NCI-H526 treated with DMSO at 0.1 percent for 48 hours (cell line): Measurements from ENCODE around the gene ITPRIPL1.

Experiments
- DNase-seq: peaks from one replicate; lab custom pipeline; 2025; lab: John Stamatoyannopoulos, UW

ITPRIPL1 gene

DNA sequence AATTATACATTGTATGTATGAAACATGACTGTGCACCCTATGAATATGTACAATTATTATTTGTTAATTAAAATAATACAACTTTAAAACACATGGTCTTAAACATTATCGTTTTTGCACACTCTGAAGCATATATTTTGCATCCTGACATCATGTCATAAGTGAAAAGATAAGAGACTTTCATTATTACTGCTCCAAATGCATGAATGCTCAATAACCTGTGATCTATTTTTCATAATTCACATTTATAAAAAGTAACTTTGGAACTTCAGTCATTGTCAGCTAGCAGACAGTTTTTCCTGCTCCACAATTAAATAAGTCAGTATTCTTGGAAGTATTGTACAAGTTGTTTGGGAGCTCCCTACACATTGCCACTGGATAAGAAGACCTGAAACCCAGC, 1.3 kb upstream of the ITPRIPL1 start:
- no peak for DNase-seq

- no peak for DNase-seq
Measured at GRCh38 chr2:96324721-96325040, 436 bp upstream of the ITPRIPL1 start.

DNA sequence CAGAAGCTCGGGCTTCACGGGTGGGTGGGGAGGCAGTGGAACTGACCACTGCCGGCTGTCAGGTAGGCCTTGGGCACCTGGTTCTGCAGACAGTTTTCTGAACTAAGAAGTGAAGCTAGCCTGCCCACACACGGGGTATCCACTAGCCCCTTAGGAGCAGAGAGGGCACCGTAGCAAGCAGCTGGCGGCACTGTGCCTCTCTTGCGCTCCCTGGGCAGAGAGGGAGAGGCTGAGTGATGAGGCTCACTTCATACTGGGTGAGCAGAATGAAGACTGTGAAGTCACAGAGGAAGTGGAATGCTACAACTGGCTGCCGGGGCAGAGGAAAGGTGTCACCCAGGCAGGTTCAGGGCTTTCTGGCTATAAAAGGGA, 753 bp downstream of the ITPRIPL1 start:
- no peak for DNase-seq

GRCh38 chr2:96326564-96326963, 1.4 kb downstream of the ITPRIPL1 start:
- DNase-seq = no peak

DNA sequence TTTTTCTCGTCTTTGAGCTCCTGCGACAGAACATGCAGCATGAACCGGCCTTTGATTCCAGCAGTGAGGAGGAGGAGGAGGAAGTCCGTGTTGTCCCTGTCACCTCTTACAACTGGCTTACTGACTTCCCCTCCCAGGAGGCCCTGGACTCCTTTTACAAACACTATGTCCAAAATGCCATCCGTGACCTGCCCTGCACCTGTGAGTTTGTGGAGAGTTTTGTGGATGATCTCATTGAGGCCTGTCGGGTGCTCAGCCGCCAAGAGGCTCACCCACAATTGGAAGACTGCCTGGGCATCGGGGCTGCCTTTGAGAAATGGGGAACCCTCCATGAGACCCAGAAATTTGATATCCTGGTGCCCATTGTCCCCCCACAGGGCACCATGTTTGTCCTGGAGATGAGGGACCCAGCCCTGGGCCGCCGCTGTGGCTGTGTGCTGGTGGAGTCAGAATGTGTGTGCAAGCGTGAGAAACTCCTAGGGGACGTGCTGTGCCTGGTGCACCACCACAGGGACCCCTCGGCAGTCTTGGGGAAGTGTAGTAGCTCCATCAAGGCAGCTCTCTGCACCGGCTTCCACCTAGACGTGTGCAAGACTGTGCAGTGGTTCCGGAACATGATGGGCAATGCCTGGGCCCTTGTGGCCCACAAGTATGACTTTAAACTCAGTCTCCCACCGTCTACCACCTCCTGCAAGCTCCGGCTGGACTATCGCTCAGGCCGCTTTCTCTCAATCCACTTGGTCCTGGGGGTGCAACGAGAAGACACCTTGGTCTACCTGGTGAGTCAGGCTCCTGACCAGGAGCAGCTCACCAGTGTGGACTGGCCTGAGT, 2.1 kb downstream of the ITPRIPL1 start:
- no peak for DNase-seq

- no peak for DNase-seq
Measured at GRCh38 chr2:96329456-96329855, 4.3 kb downstream of the ITPRIPL1 start.

GRCh38 chr2:96329874-96330273, 4.8 kb downstream of the ITPRIPL1 start:
- DNase-seq = no peak

DNA sequence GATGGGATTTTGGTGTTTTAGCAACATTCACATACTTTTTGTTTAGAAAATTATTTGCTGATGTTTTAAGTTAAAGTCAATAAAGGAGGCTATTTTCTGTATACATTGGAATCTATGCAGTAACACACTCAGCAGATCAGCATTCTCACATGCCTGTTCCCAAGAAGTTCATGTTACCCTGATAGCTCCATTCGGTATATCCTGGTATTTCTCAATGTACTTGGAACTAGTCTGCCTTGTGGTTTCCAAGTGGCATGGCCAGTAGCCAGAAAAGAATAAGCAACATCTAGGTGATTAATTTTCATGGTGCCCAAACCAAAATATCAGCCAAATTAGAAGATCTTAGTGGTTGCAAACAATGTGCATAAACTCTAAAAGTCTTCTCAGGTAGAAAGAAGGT, 5.3 kb downstream of the ITPRIPL1 start:
- DNase-seq = no peak

DNA sequence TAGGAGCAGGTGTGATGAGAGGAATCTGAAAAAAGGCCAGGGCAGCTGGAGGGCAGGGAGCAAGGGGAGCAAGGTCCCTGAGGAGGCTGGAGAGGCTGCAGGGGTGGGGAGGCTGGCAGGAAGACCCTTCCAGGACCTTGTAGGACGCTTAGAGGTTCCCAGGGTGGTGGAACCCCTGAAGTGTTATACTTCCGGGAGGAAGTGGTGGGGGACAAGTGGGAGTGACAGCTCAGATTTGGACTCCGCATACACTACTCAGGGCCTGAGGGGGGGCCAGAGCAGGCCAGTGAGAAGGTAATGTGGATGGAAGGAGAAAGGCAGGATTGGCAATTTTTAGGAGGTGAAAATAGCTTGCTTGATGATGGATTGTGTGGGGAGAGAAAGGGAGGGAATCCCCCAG, 8.6 kb downstream of the ITPRIPL1 start:
- DNase-seq = no peak

DNA sequence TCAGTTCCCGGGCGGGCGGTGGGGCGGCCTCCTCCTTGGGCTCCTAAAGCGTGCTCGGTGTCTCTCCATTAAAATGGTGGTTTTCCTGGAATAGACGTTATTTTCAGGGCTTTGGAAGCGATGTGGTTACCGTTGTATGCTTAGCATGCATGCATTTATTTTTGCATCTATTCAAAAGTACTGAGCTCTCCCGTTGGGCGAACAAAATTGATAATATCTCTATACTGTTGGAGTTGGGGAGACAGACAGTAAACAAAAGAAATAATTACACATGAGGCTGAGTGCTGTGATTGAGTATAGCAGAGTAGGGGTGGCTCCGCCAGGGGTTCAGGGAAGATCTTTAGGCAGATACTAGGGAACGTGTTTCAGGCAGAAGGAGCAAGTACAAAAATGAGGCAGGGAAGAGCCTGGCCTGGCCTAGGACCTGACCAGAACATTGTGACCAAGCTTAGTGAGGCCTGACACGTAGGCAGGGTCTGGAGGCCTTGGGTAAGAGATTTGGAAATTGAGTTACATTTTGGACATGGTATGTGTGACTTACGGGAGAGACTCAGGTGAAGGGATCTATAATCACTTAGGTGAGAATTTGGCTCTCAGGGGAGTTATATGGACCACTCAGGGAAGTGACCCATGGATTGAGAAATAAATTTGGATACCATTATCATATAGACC, 11.1 kb downstream of the ITPRIPL1 start:
- no peak for DNase-seq

- no peak for DNase-seq
Measured at GRCh38 chr2:96336873-96337272, 11.8 kb downstream of the ITPRIPL1 start.

DNA sequence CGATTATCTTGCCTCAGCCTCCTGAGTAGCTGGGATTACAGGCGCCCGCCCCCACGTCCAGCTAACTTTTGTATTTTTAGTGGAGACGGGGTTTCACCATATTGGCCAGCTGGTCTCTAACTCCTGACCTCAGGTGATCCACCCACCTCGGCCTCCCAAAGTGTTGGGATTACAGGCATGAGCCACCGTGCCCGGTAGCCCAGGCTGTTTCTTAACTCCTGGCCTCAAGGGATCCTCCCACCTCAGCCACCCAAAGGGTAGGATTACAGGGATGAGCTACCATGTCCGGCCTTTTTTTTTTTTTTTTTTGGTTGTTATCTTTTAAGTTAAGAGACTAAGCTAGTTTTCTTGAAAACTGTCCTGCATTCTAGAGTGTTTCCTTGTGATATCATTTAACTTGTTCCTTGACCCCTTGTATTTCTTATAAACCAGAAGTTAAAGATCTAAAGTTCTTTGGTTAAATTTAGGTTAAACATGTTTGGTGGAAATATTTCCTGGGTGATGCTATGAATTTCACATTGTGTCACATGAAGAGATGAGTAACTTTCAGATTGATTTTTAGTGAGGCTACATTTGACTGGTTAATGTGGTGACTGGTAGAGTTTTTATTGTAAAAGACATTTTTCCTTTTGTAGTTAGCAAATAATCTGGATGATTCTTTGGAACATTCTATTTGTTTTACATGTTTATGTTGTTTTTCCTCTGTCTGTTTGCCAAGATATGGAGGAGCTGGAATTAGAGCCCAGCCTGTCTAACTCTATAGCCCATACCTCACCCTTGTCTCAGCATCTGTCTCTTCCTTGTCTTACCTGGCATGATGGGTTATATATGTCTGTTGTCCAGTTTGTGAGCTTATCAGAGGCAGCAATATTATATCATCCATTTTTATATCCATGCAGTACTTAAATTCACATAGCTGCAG, 15.6 kb downstream of the ITPRIPL1 start:
- DNase-seq = no peak

DNA sequence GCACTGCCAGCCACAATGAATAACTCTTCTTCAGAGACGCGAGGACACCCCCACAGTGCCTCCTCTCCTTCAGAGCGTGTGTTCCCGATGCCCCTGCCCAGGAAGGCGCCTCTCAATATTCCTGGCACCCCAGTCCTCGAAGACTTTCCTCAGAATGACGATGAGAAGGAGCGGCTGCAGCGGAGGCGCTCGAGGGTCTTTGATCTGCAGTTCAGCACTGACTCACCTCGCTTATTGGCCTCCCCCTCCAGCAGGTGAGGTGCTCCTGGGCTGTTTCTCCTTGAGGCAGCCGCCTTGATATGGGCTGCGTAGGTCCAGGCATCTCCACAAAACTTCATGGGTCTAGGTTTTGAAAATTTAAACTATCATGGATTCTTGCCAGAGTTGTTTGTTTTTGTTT, 16.5 kb downstream of the ITPRIPL1 start:
- no peak for DNase-seq

GRCh38 chr2:96342085-96342484, 17.0 kb downstream of the ITPRIPL1 start:
- no peak for DNase-seq

DNA sequence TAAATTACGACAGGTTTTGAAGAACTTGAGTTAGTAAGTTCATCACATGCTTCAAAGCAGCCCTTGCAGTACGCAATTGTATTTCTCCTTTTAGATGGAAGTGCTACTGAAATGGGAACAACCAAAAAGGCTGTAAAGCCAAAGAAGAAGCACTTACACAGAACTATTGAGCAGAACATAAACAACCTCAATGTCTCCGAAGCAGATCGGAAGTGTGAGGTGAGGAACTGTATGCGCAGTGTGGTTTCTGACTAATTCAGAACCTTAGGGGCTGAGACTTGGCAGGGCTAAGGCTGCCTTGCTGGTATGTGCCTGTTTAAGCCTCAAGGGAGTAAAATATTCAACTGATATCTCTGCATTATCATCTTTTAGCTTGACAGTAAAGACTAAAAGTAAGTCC, 18.9 kb downstream of the ITPRIPL1 start:
- no peak for DNase-seq

- no peak for DNase-seq
Measured at GRCh38 chr2:96345438-96345837, 20.3 kb downstream of the ITPRIPL1 start.

- DNase-seq = no peak
Measured at GRCh38 chr2:96345868-96346462, 20.8 kb downstream of the ITPRIPL1 start.

DNA sequence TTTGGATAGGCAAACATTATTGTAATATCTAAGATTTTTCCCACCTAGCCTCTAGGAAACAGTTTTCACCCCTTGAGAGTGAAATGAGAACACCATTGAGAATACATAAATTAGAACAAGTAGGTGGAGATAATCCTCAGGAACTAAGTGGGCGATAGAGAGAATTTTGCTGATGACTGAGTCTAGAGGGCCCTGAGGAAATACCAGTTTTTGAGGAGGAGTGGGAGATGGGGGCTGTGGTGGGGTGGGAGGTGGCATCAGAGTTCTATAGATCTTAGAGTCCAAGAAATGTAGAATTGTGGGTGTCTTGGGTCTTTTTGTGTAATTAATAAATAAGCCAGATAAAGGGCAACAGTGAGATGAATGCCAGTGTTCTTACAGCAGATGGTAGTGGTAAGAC, 22.3 kb downstream of the ITPRIPL1 start:
- DNase-seq = no peak

DNA sequence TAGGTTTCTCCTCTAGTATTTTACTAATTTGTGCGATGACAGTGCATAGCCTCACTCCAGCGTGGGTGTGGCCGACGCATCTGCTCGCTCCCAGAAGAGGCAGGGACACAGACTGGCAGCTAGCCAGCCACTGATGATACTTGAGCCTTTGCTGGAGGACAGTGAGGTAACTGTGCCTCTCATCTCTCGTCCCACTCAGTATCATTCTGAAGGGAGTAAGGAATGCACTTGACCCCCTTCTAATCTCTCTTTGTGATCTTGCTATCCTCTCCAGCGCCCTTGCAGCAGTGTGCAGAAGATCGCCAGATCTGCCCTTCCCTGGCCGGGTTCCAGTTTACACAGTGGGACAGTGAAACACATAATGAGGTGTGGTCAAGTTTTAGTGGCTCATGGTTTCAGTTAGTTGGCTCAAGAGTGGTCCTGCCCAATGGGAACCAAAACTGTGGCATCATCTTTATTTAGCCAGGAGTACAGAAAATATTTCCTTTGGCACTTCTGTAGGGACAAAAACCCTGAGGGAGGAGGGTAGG, 28.0 kb downstream of the ITPRIPL1 start:
- DNase-seq = no peak

DNA sequence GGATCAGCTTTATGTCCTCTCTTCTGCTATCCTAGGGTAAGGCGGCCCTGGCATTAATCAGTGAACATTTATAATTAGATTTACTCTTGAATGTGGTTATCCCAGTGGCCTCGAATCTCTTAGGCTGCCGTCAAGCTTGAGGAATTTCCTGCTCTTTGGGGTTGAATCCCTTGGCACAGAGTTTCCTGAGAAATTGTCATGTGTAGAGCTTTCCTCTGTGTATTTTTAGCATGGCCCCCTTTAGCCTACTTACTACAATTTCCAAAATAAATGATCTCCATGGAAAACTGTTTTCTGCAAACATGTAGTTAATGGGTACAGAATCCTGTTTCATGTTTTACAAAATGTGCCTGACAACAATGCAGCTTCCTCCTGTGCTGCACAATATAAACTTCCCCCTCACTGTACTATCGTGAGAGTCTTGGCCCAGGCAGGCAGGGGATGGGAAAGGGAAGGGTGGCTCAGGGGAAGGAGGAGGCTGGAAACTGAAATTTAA, 28.5 kb downstream of the ITPRIPL1 start:
- DNase-seq = no peak

DNA sequence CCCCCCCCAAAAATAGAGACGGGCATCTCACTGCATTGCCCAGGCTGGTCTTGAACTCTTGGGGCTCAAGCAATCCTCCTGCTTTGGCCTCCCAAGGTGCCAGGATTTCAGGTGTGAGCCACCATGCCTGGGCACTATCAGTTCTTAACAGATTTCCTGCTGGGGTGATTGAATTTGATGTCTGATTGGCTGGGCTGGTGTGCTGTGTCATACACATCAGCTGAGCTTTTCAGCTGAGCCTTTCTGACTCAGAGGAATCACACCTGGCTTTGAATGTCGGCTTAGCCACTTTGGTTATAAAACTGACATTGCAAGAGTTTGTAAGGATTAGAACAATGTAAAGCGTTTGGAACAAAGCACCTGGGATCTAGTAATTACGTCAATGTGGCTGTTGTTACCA, 29.4 kb downstream of the ITPRIPL1 start:
- no peak for DNase-seq

DNA sequence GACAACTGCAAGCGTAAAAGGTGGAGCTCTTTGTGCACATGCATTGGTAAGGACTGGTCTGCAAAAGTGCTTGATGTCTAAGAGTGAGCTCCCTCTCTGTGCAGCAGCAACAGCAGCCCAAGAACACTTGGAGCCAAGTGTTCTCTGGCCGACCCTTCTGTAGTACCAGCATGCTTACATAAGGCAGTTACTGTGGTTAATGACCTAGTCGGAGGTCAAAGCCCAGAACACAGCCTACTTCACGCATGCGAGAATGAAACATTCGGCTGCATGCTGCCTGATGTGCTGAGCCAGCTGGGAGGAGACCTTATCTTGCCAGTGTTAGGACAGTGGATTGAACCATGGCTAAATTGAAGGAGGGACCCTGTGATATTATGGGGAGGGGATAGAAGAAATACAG, 31.8 kb downstream of the ITPRIPL1 start:
- no peak for DNase-seq
